ENCODE data around the gene AFF3. TPM values are rescaled to one million over a fixed set of nuclear protein-coding genes. Genes with fewer than 3 reads are reported as not detected.

AFF3 gene
- total RNA-seq, 1 experiment from 2014 or later: not detected

DNA sequence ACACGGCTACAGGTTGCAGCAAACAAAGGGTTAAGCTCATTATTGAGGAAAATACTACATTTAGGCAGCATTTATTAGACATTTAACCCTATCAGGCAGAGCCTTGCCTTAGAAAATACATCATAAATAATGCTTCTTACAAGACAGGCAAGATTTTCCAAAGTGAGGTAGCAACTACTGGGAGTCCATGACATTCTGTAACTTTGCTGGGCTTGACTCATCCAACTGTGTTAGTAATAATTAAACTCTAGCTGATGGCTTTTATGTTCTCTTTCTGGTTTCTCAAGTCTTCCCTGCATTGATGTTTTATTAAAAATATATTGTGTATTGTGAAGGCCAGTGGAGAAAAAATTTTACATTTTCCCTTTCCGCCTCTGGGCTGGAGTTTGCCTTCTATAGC, 291.3 kb downstream of the AFF3 start:
- CTCF ChIA-PET: no interaction called here

GRCh38 chr2:99850084-99850710, 292.2 kb downstream of the AFF3 start:
- CTCF ChIA-PET: no interaction called here

More for the DNA sequence above, 291.3 kb downstream of the AFF3 start:
- TF ChIP-seq EZH2 (IDR thresholded peaks at IDR 0.05; ENCODE audit: low read depth): no peak
- TF ChIP-seq CTCF (conservative IDR thresholded peaks at IDR 0.05): no peak
- Histone ChIP-seq H3K27ac (no peak overlapping the region), H3K9me2 (ENCODE audit: insufficient read depth) (no peaks in the 10 kb centered on the region), H3K36me3 (ENCODE audit: low read depth) (no peaks in the 10 kb centered on the region), H2AFZ (no peak overlapping the region), H3K27me3 (ENCODE audit: insufficient read depth, low read depth) (peaks cover 54% of the 10 kb centered on the region), H3K4me3 (no peak overlapping the region), H3K4me2 (no peak overlapping the region), H3K4me1 (replicated peaks; ENCODE audit: insufficient read depth) (no peaks in the 10 kb centered on the region), H4K20me1 (ENCODE audit: insufficient read depth) (no peaks in the 10 kb centered on the region), H3K9me3 (ENCODE audit: insufficient read depth, low read depth) (no peaks in the 10 kb centered on the region), H3F3A (ENCODE audit: insufficient read depth, low read depth) (no peaks in the 10 kb centered on the region), H3K79me2 (ENCODE audit: low read depth) (no peaks in the 10 kb centered on the region)
- BruUV-seq (replicated peaks): no TSS peak
- POLR2A ChIA-PET (ENCODE audit: unreplicated experiment): no interaction called here
- intact Hi-C loops (cut with micrococcal nuclease; ENCODE audit: unreplicated experiment): no loop called here
- no peak for DNase-seq

GRCh38 chr2:99846462-99847107, 295.8 kb downstream of the AFF3 start:
- Histone ChIP-seq H3K9me3 (ENCODE audit: insufficient read depth, low read depth) (no peaks in the 10 kb centered on the region), H3K4me1 (replicated peaks; ENCODE audit: insufficient read depth) (no peaks in the 10 kb centered on the region), H3K36me3 (ENCODE audit: low read depth) (no peaks in the 10 kb centered on the region), H3K9me2 (ENCODE audit: insufficient read depth) (no peaks in the 10 kb centered on the region), H3K27ac (no peak overlapping the region), H3K79me2 (ENCODE audit: low read depth) (no peaks in the 10 kb centered on the region), H4K20me1 (ENCODE audit: insufficient read depth) (no peaks in the 10 kb centered on the region), H3K4me2 (no peak overlapping the region), H2AFZ (no peak overlapping the region), H3F3A (ENCODE audit: insufficient read depth, low read depth) (no peaks in the 10 kb centered on the region), H3K4me3 (no peak overlapping the region), H3K27me3 (ENCODE audit: insufficient read depth, low read depth) (peaks cover 65% of the 10 kb centered on the region)
- BruUV-seq (replicated peaks): no TSS peak
- ChIA-PET POLR2A (ENCODE audit: unreplicated experiment) (no interaction called here), CTCF (no interaction called here)
- intact Hi-C loops (cut with micrococcal nuclease; ENCODE audit: unreplicated experiment): no loop called here
- no peak for DNase-seq
- TF ChIP-seq CTCF (conservative IDR thresholded peaks at IDR 0.05) (no peak), EZH2 (IDR thresholded peaks at IDR 0.05; ENCODE audit: low read depth) (no peak)

More at GRCh38 chr2:99850084-99850710, 292.2 kb downstream of the AFF3 start:
- POLR2A ChIA-PET (ENCODE audit: unreplicated experiment): no interaction called here
- BruUV-seq (replicated peaks): no TSS peak
- intact Hi-C loops (cut with micrococcal nuclease; ENCODE audit: unreplicated experiment): no loop called here
- no peak overlapping the region for H2AFZ ChIP-seq
- no peaks in the 10 kb centered on the region for H3K4me1 ChIP-seq (replicated peaks; ENCODE audit: insufficient read depth)
- DNase-seq: no peak
- no peaks in the 10 kb centered on the region for H3K36me3 ChIP-seq (ENCODE audit: low read depth)
- no peaks in the 10 kb centered on the region for H3K9me3 ChIP-seq (ENCODE audit: insufficient read depth, low read depth)
- H3F3A ChIP-seq (ENCODE audit: insufficient read depth, low read depth): no peaks in the 10 kb centered on the region
- no peak overlapping the region for H3K4me2 ChIP-seq
- H3K27me3 ChIP-seq (ENCODE audit: insufficient read depth, low read depth): peaks cover 58% of the 10 kb centered on the region
- H3K4me3 ChIP-seq: no peak overlapping the region
- H3K9me2 ChIP-seq (ENCODE audit: insufficient read depth): no peaks in the 10 kb centered on the region
- TF ChIP-seq EZH2 (IDR thresholded peaks at IDR 0.05; ENCODE audit: low read depth) (no peak), CTCF (conservative IDR thresholded peaks at IDR 0.05) (no peak)
- no peaks in the 10 kb centered on the region for H3K79me2 ChIP-seq (ENCODE audit: low read depth)
- no peaks in the 10 kb centered on the region for H4K20me1 ChIP-seq (ENCODE audit: insufficient read depth)
- no peak overlapping the region for H3K27ac ChIP-seq

Measured in PC-9 (cell line).